Astrocyte of the cerebellum (primary cell): ENCODE results near the gene CLEC4E.
"Not testable (repeated sequence)": the region's sequence is repeated elsewhere in the genome, so short reads cannot be mapped to it uniquely, and the experiment has no call there.

Source experiments
- DNase-seq: peaks from one replicate; pipeline ENCODE4 v3.0.0-alpha.2; 2011; ENCODE audit warnings: low read depth
- H3K4me3 ChIP-seq: 2 replicates; pipeline ENCODE4 v1.5.1; 2011; ENCODE audit warnings: mild to moderate bottlenecking, low read depth, low read length, moderate library complexity
- in situ Hi-C: cut with HindIII; loops from 2 replicates; pipeline ENCODE4 v1.10.0; 2017; ENCODE audit warnings: low sequenced_read_pairs
- TF ChIP-seq, protein P1 (sequence below): IDR thresholded peaks from 2 replicates; pipeline ENCODE4 v1.5.1; 2012; ENCODE audit warnings: low read length, low read depth, moderate library complexity, mild to moderate bottlenecking; ENCODE audit errors: missing control alignments

CLEC4E gene

DNA sequence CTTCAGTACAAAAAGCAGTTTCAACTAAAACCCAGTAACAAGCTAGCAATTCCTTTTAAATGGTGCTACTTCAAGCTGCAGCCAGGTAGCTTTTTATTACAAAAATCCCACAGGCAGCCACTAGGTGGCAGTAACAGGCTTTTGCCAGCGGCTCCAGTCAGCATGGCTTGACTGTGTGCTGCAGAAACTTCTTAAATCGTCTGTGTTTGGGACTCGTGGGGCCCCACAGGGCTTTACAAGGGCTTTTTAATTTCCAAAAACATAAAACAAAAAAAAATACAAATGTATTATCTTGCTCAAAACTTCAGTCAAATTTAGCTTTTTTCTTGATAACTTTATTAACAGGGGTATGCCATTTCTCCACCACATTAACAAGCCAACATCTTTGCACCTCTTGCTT, 3.6 kb upstream of the CLEC4E start:
- peak; percentile 50 for DNase-seq
- no peak overlapping the region for H3K4me3 ChIP-seq
- in situ Hi-C loops, result no loop called here
- TF ChIP-seq, protein P1, sequence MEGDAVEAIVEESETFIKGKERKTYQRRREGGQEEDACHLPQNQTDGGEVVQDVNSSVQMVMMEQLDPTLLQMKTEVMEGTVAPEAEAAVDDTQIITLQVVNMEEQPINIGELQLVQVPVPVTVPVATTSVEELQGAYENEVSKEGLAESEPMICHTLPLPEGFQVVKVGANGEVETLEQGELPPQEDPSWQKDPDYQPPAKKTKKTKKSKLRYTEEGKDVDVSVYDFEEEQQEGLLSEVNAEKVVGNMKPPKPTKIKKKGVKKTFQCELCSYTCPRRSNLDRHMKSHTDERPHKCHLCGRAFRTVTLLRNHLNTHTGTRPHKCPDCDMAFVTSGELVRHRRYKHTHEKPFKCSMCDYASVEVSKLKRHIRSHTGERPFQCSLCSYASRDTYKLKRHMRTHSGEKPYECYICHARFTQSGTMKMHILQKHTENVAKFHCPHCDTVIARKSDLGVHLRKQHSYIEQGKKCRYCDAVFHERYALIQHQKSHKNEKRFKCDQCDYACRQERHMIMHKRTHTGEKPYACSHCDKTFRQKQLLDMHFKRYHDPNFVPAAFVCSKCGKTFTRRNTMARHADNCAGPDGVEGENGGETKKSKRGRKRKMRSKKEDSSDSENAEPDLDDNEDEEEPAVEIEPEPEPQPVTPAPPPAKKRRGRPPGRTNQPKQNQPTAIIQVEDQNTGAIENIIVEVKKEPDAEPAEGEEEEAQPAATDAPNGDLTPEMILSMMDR, result peak; percentile 90

DNA sequence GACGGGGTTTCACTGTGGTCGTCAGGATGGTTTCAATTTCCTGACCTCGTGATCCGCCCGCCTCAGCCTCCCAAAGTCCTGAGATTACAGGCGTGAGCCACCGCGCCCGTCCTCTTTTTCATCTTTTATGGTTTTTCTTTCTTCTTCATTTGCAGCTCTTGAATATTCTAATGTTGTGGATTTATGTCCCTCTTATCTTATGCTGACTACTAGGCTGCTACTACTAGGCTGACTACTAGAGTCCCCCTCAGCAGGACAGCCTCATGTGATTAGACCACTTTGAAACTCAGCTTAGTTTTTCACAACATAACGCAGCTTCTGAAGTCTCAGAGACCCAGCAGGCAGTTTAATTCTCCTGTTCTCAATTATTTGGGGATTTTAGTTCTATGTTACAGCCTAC, 857 bp upstream of the CLEC4E start:
- TF ChIP-seq, protein P1, result no peak
- in situ Hi-C loops, result no loop called here
- no peak overlapping the region for H3K4me3 ChIP-seq
- DNase-seq, result no peak

DNA sequence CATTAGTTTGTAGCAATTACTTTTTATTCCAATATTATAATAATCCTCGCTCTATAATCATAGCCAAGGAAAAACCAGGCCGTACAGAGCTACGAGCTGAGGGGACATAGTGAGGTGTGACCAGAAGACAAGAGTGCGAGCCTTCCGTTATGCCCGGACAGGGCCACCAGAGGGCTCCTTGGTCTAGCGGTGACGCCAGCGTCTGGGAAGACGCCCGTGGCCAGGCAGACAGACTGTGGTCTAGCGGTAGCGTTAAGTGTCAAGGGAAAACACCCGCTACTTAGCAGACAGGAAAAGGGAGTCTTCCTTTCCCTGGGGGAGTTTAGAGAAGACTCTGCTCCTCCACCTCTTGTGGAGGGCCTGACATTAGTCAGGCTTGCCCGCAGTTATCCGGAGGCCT, 2.9 kb downstream of the CLEC4E start:
- DNase-seq, in situ Hi-C loops: not testable (repeated sequence)

DNA sequence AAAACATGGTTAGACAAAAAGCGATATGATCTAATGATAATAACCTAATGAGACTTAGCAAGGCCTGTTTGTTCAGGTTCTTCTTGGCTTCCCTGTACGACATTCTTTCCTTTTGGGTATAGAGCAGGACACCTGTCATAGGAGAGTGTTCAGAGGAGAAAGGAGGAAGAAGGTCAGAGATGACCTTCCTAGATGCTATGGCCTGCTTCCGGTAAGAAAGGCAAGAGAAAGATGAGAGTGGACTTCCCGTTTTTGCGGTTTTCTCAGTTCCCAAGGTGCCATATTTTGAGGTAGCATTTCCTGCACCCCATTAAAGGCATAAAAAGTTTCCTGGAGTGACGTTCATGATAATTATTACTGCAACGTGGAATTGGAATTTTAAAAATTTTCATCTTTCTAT, 8.7 kb downstream of the CLEC4E start:
- TF ChIP-seq, protein P1, result no peak
- in situ Hi-C loops, result no loop called here
- no peak overlapping the region for H3K4me3 ChIP-seq
- DNase-seq, result no peak

More for the DNA sequence above, 2.9 kb downstream of the CLEC4E start:
- H3K4me3 ChIP-seq, result not testable (repeated sequence)

DNA sequence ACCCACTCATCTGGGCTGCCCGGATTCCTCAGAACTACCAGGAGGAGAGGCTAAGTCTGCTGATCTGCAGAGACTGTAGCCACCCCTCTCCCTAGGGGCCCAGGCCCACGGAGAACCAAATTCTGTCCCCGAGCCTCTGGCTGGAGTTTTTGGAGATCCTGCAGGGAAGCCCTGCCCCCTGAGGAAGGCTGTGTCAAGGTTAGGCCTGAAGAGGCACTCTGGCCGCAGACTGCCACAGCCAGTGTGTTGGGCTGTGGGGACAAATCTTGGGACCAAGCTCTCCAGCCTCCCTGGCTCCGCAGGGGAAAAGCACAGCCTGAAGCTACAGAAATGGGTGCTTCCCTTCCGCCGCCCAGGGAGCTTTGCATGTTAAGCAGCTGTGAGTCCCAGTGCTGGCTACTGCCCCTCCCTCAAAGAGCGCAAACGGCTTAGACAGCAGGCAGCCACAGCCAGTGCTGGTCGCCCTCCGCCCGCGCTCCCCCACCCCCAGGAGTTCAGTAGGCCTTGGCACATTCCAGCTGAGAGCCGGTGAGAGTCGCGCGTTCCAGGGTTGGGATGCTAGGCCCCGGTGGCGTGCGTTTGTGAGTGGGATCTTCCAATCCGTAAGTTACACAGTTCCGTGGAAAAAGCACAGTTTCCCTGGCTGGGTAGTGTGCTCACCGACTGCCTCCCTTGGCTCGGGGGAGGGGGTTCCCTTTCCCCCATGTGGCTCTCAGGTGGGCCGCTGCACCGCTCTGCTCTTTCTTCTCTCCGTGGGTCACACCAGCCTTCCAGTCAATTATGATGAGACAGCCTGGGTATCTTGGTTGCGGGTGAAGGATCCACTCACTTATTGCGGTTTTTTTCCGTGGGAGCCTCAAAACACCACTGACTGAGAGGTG, 13.2 kb downstream of the CLEC4E start:
- DNase-seq, result no peak
- TF ChIP-seq, protein P1, result no peak
- in situ Hi-C loops, result no loop called here
- H3K4me3 ChIP-seq, result no peak overlapping the region

DNA sequence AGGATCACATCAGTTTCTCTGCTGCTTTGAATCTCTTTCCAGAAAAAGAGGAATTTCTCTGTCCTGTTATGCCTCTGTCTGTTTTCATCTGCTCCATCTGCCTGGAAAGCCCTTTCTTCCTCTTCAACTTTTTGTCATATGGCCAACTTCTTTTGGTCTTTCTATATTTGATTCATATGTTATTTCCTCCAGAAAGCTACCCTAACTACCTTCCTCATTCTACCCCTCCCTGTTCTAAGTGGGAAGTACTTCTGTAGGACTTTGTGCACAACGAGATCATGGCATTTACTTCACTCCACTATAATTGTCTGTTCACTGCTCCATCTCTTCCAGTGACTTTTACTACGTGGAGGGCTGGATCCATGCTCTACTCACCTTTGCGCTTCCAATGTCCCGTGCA, 21.5 kb downstream of the CLEC4E start:
- no peak for DNase-seq
- no peak overlapping the region for H3K4me3 ChIP-seq
- in situ Hi-C loops, result no loop called here
- TF ChIP-seq, protein P1, result no peak

DNA sequence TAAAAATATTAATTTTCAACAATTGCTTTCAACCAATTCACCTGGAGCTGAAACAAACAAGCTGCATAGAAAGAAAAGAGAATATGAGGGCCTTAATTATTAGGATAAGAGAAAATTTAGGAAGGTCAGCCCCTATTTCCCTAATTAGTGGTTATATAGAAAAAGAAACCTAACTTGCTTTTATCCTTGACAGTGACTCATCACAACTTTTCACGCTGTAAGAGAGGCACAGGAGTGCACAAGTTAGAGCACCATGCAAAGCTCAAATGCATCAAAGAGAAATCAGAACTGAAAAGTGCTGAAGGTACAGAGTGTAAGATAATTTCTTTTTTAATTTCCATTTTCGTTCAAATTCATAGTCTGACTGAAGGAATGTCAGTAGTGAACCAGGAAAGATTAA, 22.7 kb downstream of the CLEC4E start:
- in situ Hi-C loops, result no loop called here
- DNase-seq, result no peak
- TF ChIP-seq, protein P1, result no peak
- H3K4me3 ChIP-seq, result no peak overlapping the region
